Right lobe of liver (tissue), 6 donors: Measurements from ENCODE around the gene GPBP1L1. TPM values are rescaled to one million over a fixed set of nuclear protein-coding genes. Genes with fewer than 3 reads are reported as not detected.
A peak's percentile ranks its signal among the peaks of the same experiment; 100 is the strongest.
"Not testable (repeated sequence)": the region's sequence is repeated elsewhere in the genome, so short reads cannot be mapped to it uniquely, and the experiment has no call there.

Experiments used
- ATAC-seq, 4 donors: fragments of 200-7000 bp; cut with Tn5 transposase; one replicate each; pipeline ENCODE4 v1.9.1; 2020; ENCODE audit warnings: mild to moderate bottlenecking in 4 of 4, moderate library complexity in 4 of 4
- DNase-seq, 3 donors: peaks; one replicate each; pipeline ENCODE4 v3.0.0-alpha.2; 2020
- H3K27ac ChIP-seq, 3 donors: fragments of 200-600 bp; one replicate each; pipeline ENCODE4 v1.8.0; 2022
- H3K27me3 ChIP-seq, 2 donors: fragments of 200-600 bp; one replicate each; pipeline ENCODE4 v1.8.0; 2022
- H3K36me3 ChIP-seq, 4 donors: fragments of 200-600 bp; sonication (generic) in 1 of 4; one replicate each; pipeline versions ENCODE4 v1.5.1 to v1.8.0; 2017 to 2022; ENCODE audit warnings: control low read depth in 1 of 4
- H3K4me1 ChIP-seq, 4 donors: fragments of 200-600 bp; sonication (generic) in 1 of 4; one replicate each; pipeline versions ENCODE4 v1.5.1 to v1.8.0; 2017 to 2022; ENCODE audit warnings: control low read depth in 1 of 4
- H3K4me3 ChIP-seq, 3 donors: fragments of 200-600 bp; one replicate each; pipeline ENCODE4 v1.8.0; 2022
- H3K9me3 ChIP-seq, 4 donors: fragments of 200-600 bp; sonication (generic) in 1 of 4; one replicate each; pipeline versions ENCODE4 v1.5.1 to v1.8.0; 2017 to 2022; ENCODE audit warnings: control low read depth in 1 of 4
- POLR2A ChIP-seq: fragments of 450-650 bp; IDR thresholded peaks from one replicate; pipeline ENCODE4 v1.6.1; 2017; ENCODE audit warnings: antibody characterized with exemption, mild to moderate bottlenecking
- WGBS: methylation state at CpG from one replicate; pipeline ENCODE4 v1.1.6; 2018; ENCODE audit warnings: low coverage, low lambda C conversion rate; ENCODE audit not compliant: insufficient coverage; ENCODE audit errors: missing lambda C conversion rate; 5-methylcytosine and 5-hydroxymethylcytosine counted together
- intact Hi-C, 2 donors: fragments of 100-400 bp; cut with DNase I; formaldehyde crosslinking; loops; one replicate each; pipeline versions ENCODE4 v1.11.2 to v1.14.1; 2022
- total RNA-seq, 6 experiments: library from RNA; depleted of rRNA in 2 of 6; stranded (reverse); fragments of >200 nt in 2 of 6; fragmentation: NEBNext Ultra II Directional in 3 of 6; extraction: Animal tissue kit (Norgen Biotek cat#: 25700) in 3 of 6; gene quantifications; one replicate each; pipeline versions ENCODE4 v1.1.0 to v1.2.4, GENCODE V29; 2016 to 2023
- TF ChIP-seq, protein P1 (sequence below), 4 donors: fragments of 200-600 bp in 3 of 4; fragments of 450-650 bp in 1 of 4; IDR thresholded peaks; one replicate each; pipeline versions ENCODE4 v1.5.1 to v1.8.0; 2016 to 2022; ENCODE audit warnings: antibody characterized with exemption in 4 of 4, mild to moderate bottlenecking in 2 of 4
- donor health status: DM: no; HTN: yes; CAD: no.
- donor health status: DM: no; HTN: no; CAD: no.
- donor health status: DM: no; HTN: no; CAD: no.
- donor health status: DM: no; HTN: yes; CAD: no.
- donor health status: DM: no; HTN: yes; CAD: no.

GPBP1L1 gene
- total RNA-seq, 6 experiments from 2014 or later, result 51.2 to 80.0 (median 67.3) TPM

DNA sequence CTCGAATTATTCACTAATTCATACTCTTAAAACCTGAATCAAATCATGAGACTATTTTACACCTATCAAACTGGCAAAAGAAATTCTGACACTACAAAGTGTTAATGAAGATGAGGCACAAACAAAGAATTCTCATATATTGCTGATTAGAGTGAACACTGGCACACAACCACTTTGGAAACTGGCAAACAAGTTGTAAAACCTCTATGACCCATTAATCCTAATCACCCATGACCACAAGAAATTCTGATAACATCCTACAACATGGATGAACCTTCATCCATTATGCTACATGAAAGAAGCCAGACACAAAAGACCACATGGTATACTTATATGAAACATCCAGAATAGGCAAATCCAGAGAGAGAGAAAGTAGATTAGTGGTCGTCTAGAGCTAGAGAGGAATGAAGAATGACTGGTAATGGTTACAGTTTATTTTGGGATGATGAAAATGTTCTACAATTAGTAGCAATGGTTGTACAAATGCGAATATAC lies 8.5 kb downstream of the GPBP1L1 start:
- H3K9me3 ChIP-seq, result no peaks in the 10 kb centered on the region
- ATAC-seq, result no peak
- no peak overlapping the region for H3K4me3 ChIP-seq
- H3K27me3 ChIP-seq, result no peaks in the 10 kb centered on the region
- peak overlapping the region in 1 of 3 donors; percentile 12 for H3K27ac ChIP-seq
- WGBS, result 51% methylated on average over 3 of the region's 3 CpGs
- no peaks in the 10 kb centered on the region for H3K36me3 ChIP-seq
- DNase-seq, result no peak
- H3K4me1 ChIP-seq, result peaks cover 0 to 84% (median 40%) of the 10 kb centered on the region in 4 donors
- no peak for TF ChIP-seq POLR2A
- TF ChIP-seq, protein P1, sequence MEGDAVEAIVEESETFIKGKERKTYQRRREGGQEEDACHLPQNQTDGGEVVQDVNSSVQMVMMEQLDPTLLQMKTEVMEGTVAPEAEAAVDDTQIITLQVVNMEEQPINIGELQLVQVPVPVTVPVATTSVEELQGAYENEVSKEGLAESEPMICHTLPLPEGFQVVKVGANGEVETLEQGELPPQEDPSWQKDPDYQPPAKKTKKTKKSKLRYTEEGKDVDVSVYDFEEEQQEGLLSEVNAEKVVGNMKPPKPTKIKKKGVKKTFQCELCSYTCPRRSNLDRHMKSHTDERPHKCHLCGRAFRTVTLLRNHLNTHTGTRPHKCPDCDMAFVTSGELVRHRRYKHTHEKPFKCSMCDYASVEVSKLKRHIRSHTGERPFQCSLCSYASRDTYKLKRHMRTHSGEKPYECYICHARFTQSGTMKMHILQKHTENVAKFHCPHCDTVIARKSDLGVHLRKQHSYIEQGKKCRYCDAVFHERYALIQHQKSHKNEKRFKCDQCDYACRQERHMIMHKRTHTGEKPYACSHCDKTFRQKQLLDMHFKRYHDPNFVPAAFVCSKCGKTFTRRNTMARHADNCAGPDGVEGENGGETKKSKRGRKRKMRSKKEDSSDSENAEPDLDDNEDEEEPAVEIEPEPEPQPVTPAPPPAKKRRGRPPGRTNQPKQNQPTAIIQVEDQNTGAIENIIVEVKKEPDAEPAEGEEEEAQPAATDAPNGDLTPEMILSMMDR (IDR thresholded peaks at IDR 0.05), result no peak
- intact Hi-C loops, result no loop called here

DNA sequence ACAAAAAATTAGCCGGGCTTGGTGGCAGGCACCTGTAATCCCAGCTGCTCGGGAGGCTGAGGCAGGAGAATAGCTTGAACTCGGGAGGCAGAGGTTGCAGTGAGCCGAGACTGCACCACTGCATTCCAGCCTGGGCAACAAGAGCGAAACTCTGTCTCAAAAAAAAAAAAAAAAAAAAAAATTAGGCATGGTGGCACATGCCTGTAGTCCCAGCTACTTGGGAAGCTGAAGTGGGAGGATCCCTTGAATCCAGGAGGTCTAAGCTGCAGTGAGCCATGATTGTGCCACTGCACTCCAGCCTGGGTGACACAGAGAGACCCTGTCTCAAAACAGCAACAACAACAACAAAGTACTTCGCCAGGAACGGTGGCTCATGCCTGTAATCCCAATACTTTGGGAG lies 9.8 kb downstream of the GPBP1L1 start:
- H3K9me3 ChIP-seq, H3K27me3 ChIP-seq, intact Hi-C loops, H3K36me3 ChIP-seq, H3K4me3 ChIP-seq, DNase-seq, ATAC-seq, H3K27ac ChIP-seq: not testable (repeated sequence)
- H3K4me1 ChIP-seq, result peaks cover 0 to 72% (median 38%) of the 10 kb centered on the region in 4 donors
- 84% methylated on average over 7 of the region's 7 CpGs for WGBS

DNA sequence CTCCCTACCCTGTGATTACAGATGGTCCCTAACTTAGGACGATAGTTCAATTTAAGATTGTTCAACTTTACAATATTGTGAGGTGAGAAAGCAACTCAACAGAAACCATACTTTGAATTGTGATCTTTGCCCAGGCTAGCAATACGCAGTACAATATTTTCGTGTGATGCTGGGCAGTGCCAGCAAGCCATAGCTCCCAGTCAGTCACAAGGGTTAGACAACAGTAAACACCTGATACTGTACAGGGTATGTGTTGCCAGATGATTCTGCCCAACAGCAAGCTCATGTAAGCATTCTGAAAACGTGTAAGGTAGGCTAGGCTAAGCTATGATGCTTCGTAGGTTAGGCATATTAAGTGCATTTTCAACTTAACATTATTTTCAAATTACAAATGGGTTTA lies 11.9 kb downstream of the GPBP1L1 start:
- no peaks in the 10 kb centered on the region for H3K27me3 ChIP-seq
- DNase-seq, result no peak
- WGBS, result 37% methylated on average over 5 of the region's 5 CpGs
- no peaks in the 10 kb centered on the region for H3K9me3 ChIP-seq
- intact Hi-C loops, result no loop called here
- H3K4me1 ChIP-seq, result peaks cover 0 to 62% (median 30%) of the 10 kb centered on the region in 4 donors
- H3K36me3 ChIP-seq, result no peaks in the 10 kb centered on the region
- no peak overlapping the region for H3K27ac ChIP-seq
- peak; percentile 50 to 66 (median 62) for ATAC-seq
- TF ChIP-seq, protein P1 (IDR thresholded peaks at IDR 0.05), result no peak
- no peak for TF ChIP-seq POLR2A
- no peak overlapping the region for H3K4me3 ChIP-seq

DNA sequence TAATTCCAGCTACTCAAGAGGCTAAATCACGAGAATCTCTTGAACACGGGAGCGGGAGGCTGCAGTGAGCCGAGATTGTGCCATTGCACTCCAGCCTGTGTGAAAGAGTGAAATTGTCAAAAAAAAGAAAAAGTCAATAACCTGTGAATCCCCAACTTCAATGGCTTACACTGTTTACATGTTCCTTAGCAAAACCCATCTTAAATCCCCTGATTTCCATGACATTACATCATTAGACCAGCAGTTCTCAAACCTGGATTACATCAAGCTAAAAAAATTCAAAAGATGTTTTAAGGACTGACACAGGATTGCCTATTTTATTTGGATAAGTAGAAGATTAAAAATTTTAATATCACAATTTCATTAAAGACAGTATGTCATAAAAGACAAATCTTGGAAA lies 12.4 kb downstream of the GPBP1L1 start:
- ATAC-seq, result peak in 1 of 4 donors; percentile 44
- Histone ChIP-seq H3K36me3 (no peaks in the 10 kb centered on the region), H3K4me3 (no peak overlapping the region), H3K27ac (no peak overlapping the region), H3K9me3 (no peaks in the 10 kb centered on the region), H3K4me1 (peaks cover 0 to 62% (median 30%) of the 10 kb centered on the region in 4 donors), H3K27me3 (no peaks in the 10 kb centered on the region)
- DNase-seq, result no peak
- 45% methylated on average over 4 of the region's 4 CpGs for WGBS
- TF ChIP-seq, protein P1 (IDR thresholded peaks at IDR 0.05), result no peak
- no peak for TF ChIP-seq POLR2A
- intact Hi-C loops, result no loop called here

DNA sequence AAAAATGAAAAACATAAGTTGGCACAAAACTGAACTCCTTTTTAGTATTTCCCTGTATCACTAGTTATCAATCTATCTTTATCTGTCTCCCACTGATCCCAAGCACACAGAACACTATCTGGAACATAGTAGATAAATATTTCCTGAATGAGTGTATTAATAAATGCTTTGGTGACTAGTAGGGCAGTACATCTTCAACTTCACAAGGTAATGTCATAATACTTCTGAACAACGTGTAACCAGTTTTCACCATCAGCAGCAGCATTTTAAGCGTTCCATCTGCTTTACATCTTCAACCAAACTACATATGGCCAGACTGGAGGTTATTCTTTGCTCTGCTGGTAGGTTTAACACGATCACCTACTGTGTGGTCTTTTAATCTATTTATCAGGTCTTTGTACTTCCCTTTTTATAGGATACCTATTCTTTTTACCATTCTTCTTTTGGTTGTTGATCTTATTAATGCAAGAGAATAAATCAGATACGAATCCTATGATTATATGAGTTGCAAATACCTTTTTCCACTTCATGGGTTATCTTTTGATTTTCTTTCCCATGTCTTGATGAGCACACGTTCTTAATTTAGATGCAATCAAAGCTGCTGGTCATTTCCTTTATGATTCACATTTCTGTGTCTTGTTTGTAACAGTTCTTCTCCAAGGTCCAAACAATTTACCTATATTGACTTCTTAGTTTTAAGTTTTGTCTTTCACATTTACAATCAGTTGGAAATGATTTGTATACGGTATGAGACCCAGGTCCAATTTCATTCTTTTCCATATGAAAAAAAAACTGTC lies 16.3 kb downstream of the GPBP1L1 start:
- intact Hi-C loops, result no loop called here
- TF ChIP-seq, protein P1 (IDR thresholded peaks at IDR 0.05), result no peak
- no peak for TF ChIP-seq POLR2A
- Histone ChIP-seq H3K4me1 (peaks cover 0 to 58% (median 16%) of the 10 kb centered on the region in 4 donors), H3K27ac (no peak overlapping the region), H3K36me3 (no peaks in the 10 kb centered on the region), H3K9me3 (no peaks in the 10 kb centered on the region), H3K4me3 (no peak overlapping the region), H3K27me3 (no peaks in the 10 kb centered on the region)
- DNase-seq (no peak), ATAC-seq (no peak)
- 73% methylated on average over 6 of the region's 6 CpGs for WGBS
